ENCODE results near the gene MYL12B. TPM values are rescaled to one million over a fixed set of nuclear protein-coding genes. Genes with fewer than 3 reads are reported as not detected.

Gene MYL12B
- total and polyA plus RNA-seq, 11 donors = 185 to 462 (median 223) TPM

GRCh38 chr18:3264362-3264761, 2.4 kb downstream of the MYL12B start:
- peaks cover 0 to 5% (median 0%) of the 10 kb centered on the region in 9 donors for H3K36me3 ChIP-seq
- DNase-seq = no peak
- TF ChIP-seq CTCF (IDR thresholded peaks at IDR 0.05) (no peak), POLR2A (IDR thresholded peaks at IDR 0.05) (no peak)
- WGBS, 4 donors = 62 to 84% (median 75%) methylated on average over 2 of the region's 2 CpGs
- H3K4me1 ChIP-seq = peaks cover 20 to 87% (median 68%) of the 10 kb centered on the region in 12 donors
- no peaks in the 10 kb centered on the region for H3K9me3 ChIP-seq
- H3K27ac ChIP-seq = no peak overlapping the region
- ATAC-seq = no peak
- no peaks in the 10 kb centered on the region for H3K27me3 ChIP-seq
- peak overlapping the region in 6 of 12 donors; percentile 84 to 93 (median 88) for H3K4me3 ChIP-seq
- intact Hi-C loops (cut with DNase I) = loop anchor here in 5 of 10 donors (5.0 to 10.0 kb wide), 3 partner anchors 188 to 328 kb away; partner anchors contain the start of genes TGIF1 (in 4 of the 5) and LPIN2 (in 1 of the 5)

GRCh38 chr18:3265564-3266033, 3.7 kb downstream of the MYL12B start:
- intact Hi-C loops (cut with DNase I) = loop anchor here in 2 of 10 donors (5.0 to 10.0 kb wide), 2 partner anchors 251 to 337 kb away; partner anchors contain the start of gene LPIN2 (in 1 of the 2)

GRCh38 chr18:3266062-3266608, 4.2 kb downstream of the MYL12B start:
- Histone ChIP-seq H3K27me3 (no peaks in the 10 kb centered on the region), H3K27ac (peak overlapping the region in 4 of 12 donors; percentile 7 to 23 (median 20)), H3K4me3 (no peak overlapping the region), H3K4me1 (peaks cover 20 to 83% (median 71%) of the 10 kb centered on the region in 12 donors), H3K9me3 (no peaks in the 10 kb centered on the region), H3K36me3 (no peaks in the 10 kb centered on the region)
- ATAC-seq (peak in 2 of 4 donors; percentile 7 to 10), DNase-seq (peak in 2 of 5 donors; percentile 44 to 55)
- intact Hi-C loops (cut with DNase I) = loop anchor here in 2 of 10 donors (5.0 to 10.0 kb wide), 2 partner anchors 251 to 336 kb away; partner anchors contain the start of gene LPIN2 (in 1 of the 2)
- WGBS, 4 donors = 32 to 48% (median 37%) methylated on average over 7 of the region's 7 CpGs
- TF ChIP-seq CTCF (IDR thresholded peaks at IDR 0.05) = no peak
- TF ChIP-seq POLR2A (IDR thresholded peaks at IDR 0.05) = no peak

More at GRCh38 chr18:3265564-3266033, 3.7 kb downstream of the MYL12B start:
- H3K27me3 ChIP-seq = no peaks in the 10 kb centered on the region
- peaks cover 20 to 83% (median 77%) of the 10 kb centered on the region in 12 donors for H3K4me1 ChIP-seq
- no peak for ATAC-seq
- H3K36me3 ChIP-seq = no peaks in the 10 kb centered on the region
- peak overlapping the region in 4 of 12 donors; percentile 7 to 23 (median 20) for H3K27ac ChIP-seq
- H3K4me3 ChIP-seq = no peak overlapping the region
- no peak for TF ChIP-seq CTCF (IDR thresholded peaks at IDR 0.05)
- TF ChIP-seq POLR2A (IDR thresholded peaks at IDR 0.05) = no peak
- no peaks in the 10 kb centered on the region for H3K9me3 ChIP-seq
- 64 to 74% (median 68%) methylated on average over 3 of the region's 3 CpGs for WGBS, 4 donors
- no peak for DNase-seq

- H3K4me1 ChIP-seq = peaks cover 17 to 93% (median 72%) of the 10 kb centered on the region in 12 donors
Measured at GRCh38 chr18:3268306-3268705, 6.4 kb downstream of the MYL12B start.

More at GRCh38 chr18:3268306-3268705, 6.4 kb downstream of the MYL12B start:
- TF ChIP-seq CTCF (IDR thresholded peaks at IDR 0.05) (no peak), POLR2A (IDR thresholded peaks at IDR 0.05) (no peak)
- Histone ChIP-seq H3K27ac (no peak overlapping the region), H3K9me3 (no peaks in the 10 kb centered on the region), H3K27me3 (no peaks in the 10 kb centered on the region), H3K4me3 (no peak overlapping the region), H3K36me3 (peaks cover 0 to 18% (median 9%) of the 10 kb centered on the region in 9 donors)
- DNase-seq (no peak), ATAC-seq (no peak)
- intact Hi-C loops (cut with DNase I) = loop anchor here in 2 of 10 donors (5.0 to 10.0 kb wide), 2 partner anchors 254 to 334 kb away; partner anchors contain the start of gene LPIN2 (in 1 of the 2)
